Testis (tissue), 2 donors: ENCODE results near the gene FSTL5.

Experiments
- POLR2A ChIP-seq: fragments of 450-650 bp; IDR thresholded peaks from one replicate; pipeline ENCODE4 v1.6.1; 2017; ENCODE audit warnings: antibody characterized with exemption, mild to moderate bottlenecking, moderate library complexity
- TF ChIP-seq, protein P1 (sequence below), 3 experiments: fragments of 450-650 bp in 2 of 3; fragments of 200-600 bp in 1 of 3; sonication (generic) in 1 of 3; IDR thresholded peaks; one replicate each; pipeline ENCODE4 v1.5.1; 2016 to 2019; ENCODE audit warnings: antibody characterized with exemption in 3 of 3, mild to moderate bottlenecking in 2 of 3, moderate library complexity in 1 of 3

DNA sequence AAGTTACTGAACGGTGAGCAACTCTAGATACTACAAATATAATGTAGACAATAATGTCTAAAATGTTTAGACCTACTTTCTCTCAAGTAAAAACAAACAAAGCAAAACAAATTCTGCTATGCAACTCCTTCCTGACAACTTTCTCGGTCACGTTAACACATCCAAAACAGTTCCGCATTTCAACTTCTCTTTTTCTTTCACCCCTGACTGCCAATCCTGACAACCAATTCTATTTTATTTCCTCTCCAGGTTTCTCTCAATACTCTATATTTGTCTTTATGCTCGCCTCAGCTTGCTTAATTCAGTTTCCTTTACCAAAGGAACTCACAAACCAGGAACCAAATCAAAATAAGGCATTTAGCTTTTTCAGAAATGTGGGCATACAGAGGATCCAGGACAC, 513.0 kb downstream of the FSTL5 start:
- TF ChIP-seq, protein P1, sequence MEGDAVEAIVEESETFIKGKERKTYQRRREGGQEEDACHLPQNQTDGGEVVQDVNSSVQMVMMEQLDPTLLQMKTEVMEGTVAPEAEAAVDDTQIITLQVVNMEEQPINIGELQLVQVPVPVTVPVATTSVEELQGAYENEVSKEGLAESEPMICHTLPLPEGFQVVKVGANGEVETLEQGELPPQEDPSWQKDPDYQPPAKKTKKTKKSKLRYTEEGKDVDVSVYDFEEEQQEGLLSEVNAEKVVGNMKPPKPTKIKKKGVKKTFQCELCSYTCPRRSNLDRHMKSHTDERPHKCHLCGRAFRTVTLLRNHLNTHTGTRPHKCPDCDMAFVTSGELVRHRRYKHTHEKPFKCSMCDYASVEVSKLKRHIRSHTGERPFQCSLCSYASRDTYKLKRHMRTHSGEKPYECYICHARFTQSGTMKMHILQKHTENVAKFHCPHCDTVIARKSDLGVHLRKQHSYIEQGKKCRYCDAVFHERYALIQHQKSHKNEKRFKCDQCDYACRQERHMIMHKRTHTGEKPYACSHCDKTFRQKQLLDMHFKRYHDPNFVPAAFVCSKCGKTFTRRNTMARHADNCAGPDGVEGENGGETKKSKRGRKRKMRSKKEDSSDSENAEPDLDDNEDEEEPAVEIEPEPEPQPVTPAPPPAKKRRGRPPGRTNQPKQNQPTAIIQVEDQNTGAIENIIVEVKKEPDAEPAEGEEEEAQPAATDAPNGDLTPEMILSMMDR (IDR thresholded peaks at IDR 0.05) = no peak
- no peak for TF ChIP-seq POLR2A
